WERI-Rb-1 (cell line): ENCODE data around the gene SIT1.
"Not testable (repeated sequence)": the region's sequence is repeated elsewhere in the genome, so short reads cannot be mapped to it uniquely, and the experiment has no call there.

ENCODE experiments used
- DNase-seq: peaks from one replicate; pipeline ENCODE4 v3.0.0-alpha.2; 2020
- H3K27ac ChIP-seq: fragments of 250-450 bp; sonication (Bioruptor Pico); 2 replicates; pipeline ENCODE4 v1.5.1; 2020; ENCODE audit warnings: mild to moderate bottlenecking, moderate library complexity
- H3K27me3 ChIP-seq: fragments of 250-450 bp; sonication (Bioruptor Pico); 2 replicates; pipeline ENCODE4 v1.5.1; 2021; ENCODE audit warnings: mild to moderate bottlenecking, low read depth, moderate library complexity; ENCODE audit not compliant: insufficient read depth, severe bottlenecking
- H3K36me3 ChIP-seq: fragments of 250-450 bp; sonication (Bioruptor Pico); 2 replicates; pipeline ENCODE4 v1.5.1; 2020; ENCODE audit warnings: mild to moderate bottlenecking, moderate library complexity
- H3K4me3 ChIP-seq: 2 replicates; pipeline ENCODE4 v1.5.1; 2011; ENCODE audit warnings: low read depth, mild to moderate bottlenecking, control low read depth, low read length
- H3K9me3 ChIP-seq: fragments of 250-450 bp; sonication (Bioruptor Pico); 2 replicates; pipeline ENCODE4 v1.5.1; 2021; ENCODE audit warnings: mild to moderate bottlenecking, moderate library complexity; ENCODE audit not compliant: severe bottlenecking
- CTCF ChIP-seq: IDR thresholded peaks from 2 replicates; pipeline ENCODE4 v1.5.1; 2011; ENCODE audit warnings: low read depth, mild to moderate bottlenecking, control low read depth, inconsistent platforms, low read length

SIT1 gene

GRCh38 chr9:35612843-35613242, 37.9 kb downstream of the SIT1 start:
- H3K4me3 ChIP-seq = no peak overlapping the region
- no peak overlapping the region for H3K27ac ChIP-seq
- no peak for DNase-seq
- H3K36me3 ChIP-seq = peaks cover 27% of the 10 kb centered on the region
- no peak for TF ChIP-seq CTCF
- H3K27me3 ChIP-seq = no peaks in the 10 kb centered on the region
- H3K9me3 ChIP-seq = no peaks in the 10 kb centered on the region

GRCh38 chr9:35612066-35612465, 38.7 kb downstream of the SIT1 start:
- not testable (repeated sequence) for H3K27me3 ChIP-seq, H3K27ac ChIP-seq, DNase-seq, H3K4me3 ChIP-seq, H3K9me3 ChIP-seq
- peaks cover 35% of the 10 kb centered on the region for H3K36me3 ChIP-seq

GRCh38 chr9:35611230-35611797, 39.4 kb downstream of the SIT1 start:
- Histone ChIP-seq H3K36me3 (peaks cover 39% of the 10 kb centered on the region), H3K27ac (no peak overlapping the region), H3K9me3 (no peaks in the 10 kb centered on the region), H3K4me3 (no peak overlapping the region), H3K27me3 (no peaks in the 10 kb centered on the region)
- peak; percentile 85 for TF ChIP-seq CTCF
- peak; percentile 55 for DNase-seq

GRCh38 chr9:35609820-35610163, 40.9 kb downstream of the SIT1 start:
- TF ChIP-seq CTCF = no peak
- Histone ChIP-seq H3K9me3 (no peaks in the 10 kb centered on the region), H3K27ac (no peak overlapping the region), H3K36me3 (peaks cover 39% of the 10 kb centered on the region), H3K27me3 (no peaks in the 10 kb centered on the region), H3K4me3 (no peak overlapping the region)
- no peak for DNase-seq

- DNase-seq = no peak
- peaks cover 39% of the 10 kb centered on the region for H3K36me3 ChIP-seq
- no peak overlapping the region for H3K4me3 ChIP-seq
- H3K27me3 ChIP-seq = no peaks in the 10 kb centered on the region
- no peak overlapping the region for H3K27ac ChIP-seq
- TF ChIP-seq CTCF = no peak
- H3K9me3 ChIP-seq = no peaks in the 10 kb centered on the region
These were observed 41.5 kb downstream of the SIT1 start for GRCh38 chr9:35609001-35609819.

- peaks cover 39% of the 10 kb centered on the region for H3K36me3 ChIP-seq
- no peak for DNase-seq
- no peak overlapping the region for H3K4me3 ChIP-seq
- H3K27me3 ChIP-seq = no peaks in the 10 kb centered on the region
- no peak overlapping the region for H3K27ac ChIP-seq
- no peak for TF ChIP-seq CTCF
- no peaks in the 10 kb centered on the region for H3K9me3 ChIP-seq
These were observed 42.5 kb downstream of the SIT1 start for GRCh38 chr9:35608221-35608620.
